Measurements from ENCODE around the gene PLGLB2.
"Not testable (repeated sequence)": the region's sequence is repeated elsewhere in the genome, so short reads cannot be mapped to it uniquely, and the experiment has no call there.

The PLGLB2 gene

DNA sequence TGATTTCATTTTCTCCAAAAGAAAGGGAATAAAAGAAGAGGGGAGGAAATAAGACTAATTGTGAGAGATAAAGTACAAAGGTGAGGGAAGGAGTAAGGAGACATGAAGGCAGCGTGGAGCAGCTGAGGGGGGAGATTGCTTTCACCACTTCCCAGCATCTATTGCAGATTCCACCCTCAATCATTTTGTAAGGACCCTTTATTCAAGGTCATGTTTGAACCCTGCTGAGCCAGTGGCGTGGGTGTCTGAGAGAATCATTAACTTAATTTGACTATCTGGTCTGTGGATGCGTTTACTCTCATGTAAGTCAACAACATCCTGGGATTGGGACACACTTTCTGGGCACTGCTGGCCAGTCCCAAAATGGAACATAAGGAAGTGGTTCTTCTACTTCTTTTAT, at the start of gene PLGLB2:
TSS of gene PLGLB2 (plus strand) at position 297 of the 400 bp plus-strand sequence. CDS start at position 364, 67 bp downstream.
- not testable (repeated sequence) for DNase-seq; H3K4me1 Mint-ChIP-seq (ENCODE audit: low read depth); H3K27me3 Mint-ChIP-seq; H3K36me3 Mint-ChIP-seq (ENCODE audit: low read depth); H3K4me3 Mint-ChIP-seq; H3K9me3 Mint-ChIP-seq; H3K27ac Mint-ChIP-seq

DNA sequence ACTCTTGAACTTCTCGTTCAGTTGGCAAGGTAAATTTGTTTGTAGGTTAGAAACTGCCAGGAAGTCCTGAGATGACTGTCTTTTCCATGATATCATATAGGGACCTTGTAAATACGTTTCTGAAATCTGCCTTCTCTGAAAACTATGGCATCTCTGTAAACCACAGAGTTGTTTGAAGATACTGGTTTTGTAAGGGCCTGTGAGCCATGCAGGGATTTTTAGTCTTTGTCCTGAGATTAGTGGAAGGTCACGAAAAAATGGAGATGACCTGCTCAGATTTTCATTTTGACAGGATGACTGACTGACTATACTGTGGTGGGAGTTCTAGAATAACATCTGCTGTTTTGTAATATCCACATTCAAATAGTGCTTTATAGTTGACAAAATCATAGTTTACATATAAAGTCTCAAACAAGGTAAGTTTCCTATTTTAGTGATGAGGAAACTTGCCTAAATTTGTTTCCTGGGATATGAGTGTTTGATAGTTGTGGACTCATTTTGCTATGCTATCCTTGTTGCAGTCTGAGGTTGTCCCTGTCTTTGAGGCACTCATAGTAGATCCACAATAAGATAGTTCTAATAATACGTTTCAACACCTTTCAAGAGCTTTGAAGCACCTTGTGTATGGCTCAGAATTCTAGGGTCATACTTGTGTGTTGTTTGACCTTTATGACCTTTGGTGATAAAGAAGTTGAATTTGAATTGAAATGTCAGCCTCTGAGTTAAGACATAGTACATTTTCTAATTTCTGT, 43.1 kb upstream of the PLGLB2 start:
- not testable (repeated sequence) for H3K4me1 Mint-ChIP-seq (ENCODE audit: low read depth); DNase-seq; H3K9me3 Mint-ChIP-seq; H3K4me3 Mint-ChIP-seq; H3K36me3 Mint-ChIP-seq (ENCODE audit: low read depth); H3K27me3 Mint-ChIP-seq
- peak overlapping the region; percentile 61 for H3K27ac Mint-ChIP-seq

GRCh38 chr2:87708368-87708767, 39.5 kb upstream of the PLGLB2 start:
- not testable (repeated sequence) for DNase-seq; H3K27ac Mint-ChIP-seq; H3K4me3 Mint-ChIP-seq; H3K27me3 Mint-ChIP-seq; H3K9me3 Mint-ChIP-seq; H3K4me1 Mint-ChIP-seq (ENCODE audit: low read depth); H3K36me3 Mint-ChIP-seq (ENCODE audit: low read depth)

DNA sequence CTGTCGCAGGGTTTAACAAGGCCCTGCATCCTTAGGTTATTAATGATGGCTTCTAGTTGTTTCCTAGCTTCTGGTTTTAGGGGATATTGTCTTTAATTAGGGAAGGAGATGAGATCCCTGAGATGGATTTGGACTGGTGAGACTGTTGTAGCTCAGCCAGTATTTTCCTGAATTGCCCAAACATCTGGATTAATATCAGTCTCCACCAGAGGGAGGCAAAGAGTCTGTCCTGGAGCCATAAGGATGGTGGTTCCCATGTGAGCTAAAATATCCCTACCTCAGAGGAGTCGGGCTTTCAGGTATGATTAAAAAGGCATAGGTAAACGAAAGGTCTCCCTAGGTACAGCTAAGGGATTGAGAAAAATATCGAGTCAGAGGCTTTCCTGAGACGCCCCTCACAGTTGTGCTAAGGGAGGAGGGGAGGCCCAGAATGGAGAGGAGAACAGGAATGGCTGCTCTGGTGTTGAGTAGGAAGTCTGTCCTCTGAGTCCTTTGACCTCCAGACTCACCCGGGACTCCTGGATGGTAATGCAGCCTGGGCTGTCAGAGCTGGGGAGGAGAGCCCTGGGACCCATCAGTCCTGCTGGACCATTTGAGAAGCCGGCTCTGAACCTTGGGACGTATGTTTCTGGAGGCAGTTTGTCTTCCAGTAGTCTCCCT, 19.8 kb upstream of the PLGLB2 start:
- H3K27me3 Mint-ChIP-seq; H3K9me3 Mint-ChIP-seq; H3K4me1 Mint-ChIP-seq (ENCODE audit: low read depth); H3K36me3 Mint-ChIP-seq (ENCODE audit: low read depth); H3K4me3 Mint-ChIP-seq; DNase-seq; H3K27ac Mint-ChIP-seq: not testable (repeated sequence)

DNA sequence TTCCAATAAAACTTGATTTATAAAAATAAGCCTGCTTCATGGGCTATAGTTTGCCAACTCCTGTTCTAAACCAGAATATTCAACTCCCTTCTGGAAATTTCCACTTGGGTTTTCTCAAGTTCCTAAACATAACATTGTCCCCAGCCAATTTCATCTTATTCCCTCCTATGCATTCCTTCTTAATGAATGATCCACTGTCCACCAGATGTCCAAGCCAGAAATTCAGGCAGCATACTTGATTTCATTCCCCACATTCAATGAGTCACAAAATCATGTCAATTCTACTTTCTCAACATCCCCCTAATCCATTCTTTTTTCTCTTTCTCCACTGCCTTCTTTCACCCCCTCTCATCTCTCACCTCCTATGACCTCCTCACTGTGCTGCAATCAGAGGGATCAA, 7.0 kb upstream of the PLGLB2 start:
- not testable (repeated sequence) for H3K27me3 Mint-ChIP-seq; DNase-seq; H3K27ac Mint-ChIP-seq; H3K9me3 Mint-ChIP-seq; H3K36me3 Mint-ChIP-seq (ENCODE audit: low read depth); H3K4me3 Mint-ChIP-seq; H3K4me1 Mint-ChIP-seq (ENCODE audit: low read depth)

GRCh38 chr2:87742393-87743108, 5.3 kb upstream of the PLGLB2 start:
- H3K27ac Mint-ChIP-seq; H3K36me3 Mint-ChIP-seq (ENCODE audit: low read depth); H3K27me3 Mint-ChIP-seq; DNase-seq; H3K4me3 Mint-ChIP-seq; H3K4me1 Mint-ChIP-seq (ENCODE audit: low read depth); H3K9me3 Mint-ChIP-seq: not testable (repeated sequence)

DNA sequence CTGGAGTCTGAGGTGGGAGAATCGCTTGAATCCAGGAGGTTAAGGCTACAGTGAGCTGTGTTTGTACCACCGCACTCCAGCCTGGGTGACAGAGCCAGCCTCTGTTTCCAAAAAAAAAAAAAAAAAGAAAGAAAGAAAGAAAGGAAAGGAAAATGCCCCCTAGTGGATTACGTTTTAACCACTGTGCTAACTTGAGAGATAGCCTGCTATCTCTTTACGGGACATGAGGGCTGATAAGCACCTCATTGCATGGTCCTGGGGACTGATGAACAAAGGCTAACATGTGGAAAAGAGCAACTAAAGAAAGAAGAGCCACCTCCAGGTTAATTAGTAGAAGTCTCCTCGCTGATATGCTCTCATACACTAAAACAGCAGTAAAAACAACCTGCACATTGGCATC, 4.2 kb upstream of the PLGLB2 start:
- not testable (repeated sequence) for DNase-seq; H3K9me3 Mint-ChIP-seq; H3K4me1 Mint-ChIP-seq (ENCODE audit: low read depth); H3K36me3 Mint-ChIP-seq (ENCODE audit: low read depth); H3K27me3 Mint-ChIP-seq; H3K4me3 Mint-ChIP-seq; H3K27ac Mint-ChIP-seq

DNA sequence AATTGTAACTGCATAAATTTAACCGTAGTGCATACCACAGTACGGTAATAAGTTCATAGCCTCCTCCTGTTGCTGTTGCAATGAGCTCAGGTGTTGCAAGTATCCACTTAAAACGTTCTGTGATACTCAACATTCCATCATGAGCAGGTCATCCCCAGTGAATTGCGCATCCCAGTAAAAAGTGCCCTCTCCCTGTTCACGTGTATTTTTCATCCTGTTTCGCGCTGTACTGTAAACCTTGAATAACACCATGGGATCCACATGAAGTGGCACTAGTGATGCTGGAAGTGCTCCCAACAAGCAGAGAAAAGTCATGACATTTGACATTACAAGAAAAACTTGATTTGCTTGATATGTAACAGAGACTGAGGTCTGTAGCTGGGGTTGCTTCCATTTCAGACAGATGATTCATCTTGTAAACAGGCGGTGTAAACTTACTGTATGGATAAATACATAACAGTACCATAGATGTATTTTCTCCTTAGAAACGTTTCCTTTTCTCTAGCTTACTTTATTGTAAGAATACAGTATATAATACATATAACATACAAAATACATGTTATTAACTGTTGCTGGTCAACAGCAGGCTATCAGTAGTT, 2.4 kb upstream of the PLGLB2 start:
- not testable (repeated sequence) for H3K4me1 Mint-ChIP-seq (ENCODE audit: low read depth); H3K27me3 Mint-ChIP-seq; H3K9me3 Mint-ChIP-seq; H3K36me3 Mint-ChIP-seq (ENCODE audit: low read depth); H3K4me3 Mint-ChIP-seq; DNase-seq; H3K27ac Mint-ChIP-seq

DNA sequence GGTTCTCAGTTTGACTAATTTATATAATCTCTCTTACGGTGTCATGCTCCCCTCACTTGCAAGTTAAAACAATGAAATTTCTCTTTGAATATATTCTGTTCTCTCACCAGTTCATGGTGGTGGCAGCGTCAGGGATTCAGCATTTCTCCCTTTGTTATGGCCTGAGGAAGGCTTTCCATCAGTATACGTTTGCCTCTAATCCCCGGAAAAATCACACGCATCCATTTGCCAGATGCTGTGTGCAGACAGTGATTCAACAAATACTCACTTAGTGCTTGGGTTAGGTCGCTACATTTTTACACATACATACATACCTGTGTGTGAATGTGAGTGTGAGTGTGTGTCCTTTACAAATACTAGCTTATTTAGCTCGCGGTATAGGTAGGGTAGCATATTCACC, 637 bp downstream of the PLGLB2 start:
- not testable (repeated sequence) for DNase-seq; H3K9me3 Mint-ChIP-seq; H3K27me3 Mint-ChIP-seq; H3K4me3 Mint-ChIP-seq; H3K36me3 Mint-ChIP-seq (ENCODE audit: low read depth); H3K4me1 Mint-ChIP-seq (ENCODE audit: low read depth); H3K27ac Mint-ChIP-seq

- H3K4me1 Mint-ChIP-seq (ENCODE audit: low read depth); H3K36me3 Mint-ChIP-seq (ENCODE audit: low read depth); H3K9me3 Mint-ChIP-seq; H3K4me3 Mint-ChIP-seq; H3K27ac Mint-ChIP-seq; H3K27me3 Mint-ChIP-seq; DNase-seq: not testable (repeated sequence)
Measured at GRCh38 chr2:87750560-87750959, 2.7 kb downstream of the PLGLB2 start.

DNA sequence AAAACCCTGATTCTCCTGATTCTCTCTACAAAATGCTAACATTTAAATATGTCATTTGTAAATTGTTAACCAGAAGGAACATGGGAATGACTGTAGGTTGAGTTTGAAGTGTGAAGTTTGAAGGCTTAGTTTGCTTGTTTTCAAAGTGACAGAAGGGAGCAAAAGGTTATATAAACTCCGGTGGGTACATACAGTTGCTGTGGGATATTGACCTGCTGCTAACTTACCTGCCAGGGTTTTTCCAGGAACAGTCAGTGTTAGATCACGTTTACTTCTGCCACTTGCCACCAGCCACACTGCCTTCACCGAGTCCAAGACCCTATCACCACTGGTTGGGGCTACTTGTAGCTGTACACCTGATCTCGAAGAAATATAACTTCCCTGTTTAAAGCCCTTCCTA, 6.9 kb downstream of the PLGLB2 start:
- H3K36me3 Mint-ChIP-seq (ENCODE audit: low read depth); H3K9me3 Mint-ChIP-seq; H3K4me3 Mint-ChIP-seq; H3K4me1 Mint-ChIP-seq (ENCODE audit: low read depth); H3K27me3 Mint-ChIP-seq; DNase-seq; H3K27ac Mint-ChIP-seq: not testable (repeated sequence)

Data from activated T-cell treated with anti-CD3 and anti-CD28 coated beads, Interleukin-2, amount 50 U/mL, for 24 hours (primary cell).